UCSD-AML1 (cell line): ENCODE data around the gene NINL.
"Not testable (repeated sequence)": the region's sequence is repeated elsewhere in the genome, so short reads cannot be mapped to it uniquely, and the experiment has no call there.

Source experiments
- DNase-seq: peaks from one replicate; lab custom pipeline; 2025; ENCODE audit not compliant: unreplicated experiment; lab: John Stamatoyannopoulos, UW

Gene NINL

GRCh38 chr20:25584905-25585704, at the start of gene NINL:
Gene NINL, minus strand, starts transcription at chr20:25585531. Its CDS starts 58,944 bp downstream, at chr20:25526587.
- no peak for DNase-seq

GRCh38 chr20:25632940-25633790, 47.8 kb upstream of the NINL start:
- DNase-seq: no peak

- not testable (repeated sequence) for DNase-seq
Measured at GRCh38 chr20:25630615-25631014, 45.3 kb upstream of the NINL start.

GRCh38 chr20:25629816-25630499, 44.6 kb upstream of the NINL start:
- DNase-seq: no peak

GRCh38 chr20:25626779-25627178, 41.4 kb upstream of the NINL start:
- DNase-seq: no peak

- no peak for DNase-seq
Measured at GRCh38 chr20:25624500-25624939, 39.2 kb upstream of the NINL start.

GRCh38 chr20:25623736-25624499, 38.6 kb upstream of the NINL start, which contains the start of gene NANP:
Gene NANP, minus strand, starts transcription at chr20:25624014. Its CDS starts 66 bp downstream, at chr20:25623948.
- peak; percentile 98 for DNase-seq

GRCh38 chr20:25623225-25623735, 37.9 kb upstream of the NINL start:
- peak; percentile 68 for DNase-seq

- no peak for DNase-seq
Measured at GRCh38 chr20:25622450-25623224, 37.3 kb upstream of the NINL start.

- DNase-seq: no peak
Measured at GRCh38 chr20:25622049-25622448, 36.7 kb upstream of the NINL start.

- no peak for DNase-seq
Measured at GRCh38 chr20:25619514-25619913, 34.2 kb upstream of the NINL start.

- no peak for DNase-seq
Measured at GRCh38 chr20:25608774-25609173, 23.4 kb upstream of the NINL start.

GRCh38 chr20:25606094-25606695, 20.9 kb upstream of the NINL start:
- no peak for DNase-seq

- no peak for DNase-seq
Measured at GRCh38 chr20:25605148-25605547, 19.8 kb upstream of the NINL start.

- DNase-seq: no peak
Measured at GRCh38 chr20:25604611-25605010, 19.3 kb upstream of the NINL start.

- DNase-seq: not testable (repeated sequence)
Measured at GRCh38 chr20:25602914-25603309, 17.6 kb upstream of the NINL start.

GRCh38 chr20:25602191-25602913, 17.0 kb upstream of the NINL start:
- not testable (repeated sequence) for DNase-seq

GRCh38 chr20:25601659-25602058, 16.3 kb upstream of the NINL start:
- DNase-seq: no peak
